Measurements from ENCODE around the gene POU3F3.

Gene POU3F3

DNA sequence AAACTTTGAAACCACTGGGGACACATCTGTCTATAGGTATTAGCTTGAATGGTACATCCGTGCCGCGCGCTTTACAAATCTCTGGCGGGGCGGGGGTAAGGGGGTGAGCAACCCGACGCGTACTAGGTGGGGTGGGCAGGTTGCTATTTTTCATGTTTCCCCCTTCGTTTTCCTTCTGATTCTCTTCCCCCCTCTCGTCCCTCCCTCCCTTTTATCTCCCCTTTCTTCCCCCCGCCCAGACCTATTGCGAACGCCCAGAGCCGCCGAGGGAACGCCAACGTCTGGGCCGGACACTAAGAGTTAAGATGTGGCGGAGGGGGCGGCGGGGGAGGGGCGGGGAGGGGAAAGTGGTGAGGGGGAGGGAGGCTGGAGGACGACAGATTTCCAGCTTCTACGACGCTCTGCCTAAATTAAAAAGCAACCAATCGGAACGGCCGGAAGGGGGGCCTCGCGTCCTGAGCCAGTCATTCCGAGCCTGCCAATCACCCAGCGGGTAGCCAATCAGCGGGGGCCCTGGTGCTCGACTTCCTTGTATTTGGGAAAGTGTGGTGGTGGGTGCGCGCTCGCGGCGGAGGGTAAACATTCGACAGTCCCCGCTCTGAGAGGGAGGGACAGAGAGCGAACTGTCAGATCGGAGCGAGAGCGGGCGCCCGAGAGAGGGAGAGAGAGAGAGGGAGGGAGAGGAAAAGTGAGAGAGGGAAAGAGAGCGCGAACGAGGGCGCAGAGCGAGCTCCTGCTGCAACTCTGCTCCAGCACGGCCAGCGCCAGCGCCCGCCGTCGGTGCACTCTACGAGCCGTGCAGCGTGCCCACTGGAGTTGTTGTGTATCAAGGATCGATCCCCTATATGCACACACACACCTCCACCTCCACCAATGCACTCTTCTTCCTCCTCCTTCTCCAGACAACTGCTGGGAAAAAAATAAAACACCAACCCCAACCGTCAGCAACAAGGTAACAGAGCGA, at the start of gene POU3F3:
TSS of gene POU3F3 (plus strand) at position 582 of the 964 bp plus-strand sequence. CDS start 1,396 bp downstream, outside the sequence.
- no peak for DNase-seq (ENCODE audit: extremely low read depth in 1 of 2, low read depth in 1 of 2)

DNA sequence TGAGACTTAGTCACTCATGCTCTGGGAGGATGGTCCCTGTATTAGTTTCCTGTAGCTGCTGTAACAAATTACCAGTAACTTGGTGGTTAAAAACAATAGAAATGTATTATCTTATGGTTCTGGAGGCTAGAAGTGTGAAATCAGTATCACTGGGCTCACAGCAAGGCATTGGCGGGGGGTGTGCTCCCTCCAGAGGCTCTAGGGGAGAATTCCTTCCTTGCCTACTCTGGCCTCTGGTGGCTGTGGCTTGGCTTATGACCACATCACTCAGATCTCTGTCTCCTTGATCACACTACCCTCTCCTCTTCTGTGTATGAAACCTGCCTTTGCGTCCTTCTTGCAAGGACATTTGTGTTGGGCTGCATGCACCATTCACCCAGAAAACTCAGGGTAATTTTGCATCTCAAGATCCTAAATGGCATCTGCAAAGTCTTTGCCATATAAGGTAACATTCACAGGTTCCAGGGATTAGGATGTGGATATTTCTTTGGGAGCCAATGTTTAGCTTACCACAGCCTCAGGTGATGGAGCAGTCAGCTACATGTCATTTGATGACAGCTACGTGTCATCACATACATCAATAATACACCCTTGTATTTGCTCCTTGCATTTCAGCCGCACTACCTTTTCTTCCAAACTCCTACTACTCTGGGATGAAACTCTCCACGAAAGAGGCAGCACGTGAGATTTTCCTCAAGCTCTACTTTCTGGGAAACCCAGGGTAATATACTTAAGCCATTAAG, 49.6 kb upstream of the POU3F3 start:
- DNase-seq (ENCODE audit: extremely low read depth in 1 of 2, low read depth in 1 of 2): no peak

DNA sequence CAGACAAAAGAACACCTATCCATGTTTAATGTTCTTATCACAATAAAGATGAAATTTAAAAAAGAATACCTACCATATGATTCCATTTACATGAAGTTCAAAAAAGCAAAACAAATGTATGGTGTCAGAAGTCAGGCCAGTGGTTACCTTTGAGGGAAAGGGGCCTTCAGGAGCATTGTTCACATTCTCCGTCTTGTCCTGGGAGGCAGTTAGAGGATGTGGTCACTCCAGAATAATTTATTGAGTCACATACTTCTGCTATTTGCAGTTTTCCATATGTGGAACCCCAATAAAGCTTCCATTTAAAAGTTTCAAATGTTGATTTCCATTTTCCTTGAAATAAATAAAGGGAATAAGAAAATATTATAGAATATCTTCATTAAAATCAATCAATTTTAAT, 41.6 kb upstream of the POU3F3 start:
- DNase-seq (ENCODE audit: extremely low read depth in 1 of 2, low read depth in 1 of 2): no peak

DNA sequence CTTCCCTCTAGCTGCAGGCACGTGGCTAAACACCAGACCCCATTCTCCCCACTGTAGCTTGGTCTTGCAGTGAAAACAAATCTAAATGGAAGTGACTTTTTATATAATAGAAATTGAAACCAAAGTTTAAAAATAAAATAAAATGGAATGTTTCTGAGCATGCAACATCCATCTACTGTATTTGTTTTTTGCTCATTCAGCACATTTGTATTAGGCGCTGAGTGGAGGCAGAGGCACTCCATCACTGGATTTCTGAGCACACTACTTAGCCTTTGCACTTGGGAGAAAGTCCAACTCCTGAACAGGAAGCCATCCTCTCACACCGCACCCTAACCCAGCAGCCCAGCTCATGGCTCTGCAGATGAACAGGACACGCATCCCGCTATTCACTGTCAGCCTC, 37.8 kb upstream of the POU3F3 start:
- no peak for DNase-seq (ENCODE audit: extremely low read depth in 1 of 2, low read depth in 1 of 2)

DNA sequence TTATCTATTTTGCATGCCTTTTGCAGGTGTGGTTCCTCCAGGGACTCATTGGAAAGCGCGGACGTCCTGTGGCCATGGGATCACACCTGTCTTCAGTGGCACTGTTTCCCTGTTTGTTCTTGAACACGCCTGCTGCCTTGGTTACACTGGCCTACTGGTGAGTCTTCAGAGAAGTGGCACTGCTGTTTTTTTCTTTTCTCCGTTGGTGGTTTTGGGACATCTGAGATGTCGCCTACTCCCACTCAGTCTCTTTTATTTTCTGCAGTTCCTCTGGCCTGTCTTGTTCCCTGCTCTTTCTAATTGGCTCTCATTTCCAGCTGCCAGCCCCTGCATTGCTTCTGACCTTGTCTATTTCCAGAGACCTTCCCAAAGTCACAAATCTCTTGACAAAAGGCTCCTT, 35.7 kb upstream of the POU3F3 start:
- no peak for DNase-seq (ENCODE audit: extremely low read depth in 1 of 2, low read depth in 1 of 2)

DNA sequence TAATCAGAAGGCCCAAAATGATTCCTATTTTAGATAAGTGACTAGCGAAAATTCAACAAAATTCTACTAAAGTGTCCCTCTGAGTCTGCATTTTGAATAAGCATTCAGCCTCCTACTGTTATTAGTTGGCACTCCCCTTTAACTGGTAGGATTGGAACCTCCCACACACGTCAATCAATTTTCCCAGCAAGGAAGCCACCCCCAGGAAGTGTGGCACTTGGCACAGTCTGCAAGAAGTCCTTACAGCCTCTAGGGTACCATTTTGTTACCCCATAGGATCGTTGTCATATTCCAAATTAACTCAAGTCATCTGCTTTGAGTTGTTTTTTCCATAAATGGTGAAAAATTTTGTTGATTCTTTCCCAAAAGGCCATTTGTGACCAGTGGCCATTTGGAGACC, 33.8 kb upstream of the POU3F3 start:
- no peak for DNase-seq (ENCODE audit: extremely low read depth in 1 of 2, low read depth in 1 of 2)

DNA sequence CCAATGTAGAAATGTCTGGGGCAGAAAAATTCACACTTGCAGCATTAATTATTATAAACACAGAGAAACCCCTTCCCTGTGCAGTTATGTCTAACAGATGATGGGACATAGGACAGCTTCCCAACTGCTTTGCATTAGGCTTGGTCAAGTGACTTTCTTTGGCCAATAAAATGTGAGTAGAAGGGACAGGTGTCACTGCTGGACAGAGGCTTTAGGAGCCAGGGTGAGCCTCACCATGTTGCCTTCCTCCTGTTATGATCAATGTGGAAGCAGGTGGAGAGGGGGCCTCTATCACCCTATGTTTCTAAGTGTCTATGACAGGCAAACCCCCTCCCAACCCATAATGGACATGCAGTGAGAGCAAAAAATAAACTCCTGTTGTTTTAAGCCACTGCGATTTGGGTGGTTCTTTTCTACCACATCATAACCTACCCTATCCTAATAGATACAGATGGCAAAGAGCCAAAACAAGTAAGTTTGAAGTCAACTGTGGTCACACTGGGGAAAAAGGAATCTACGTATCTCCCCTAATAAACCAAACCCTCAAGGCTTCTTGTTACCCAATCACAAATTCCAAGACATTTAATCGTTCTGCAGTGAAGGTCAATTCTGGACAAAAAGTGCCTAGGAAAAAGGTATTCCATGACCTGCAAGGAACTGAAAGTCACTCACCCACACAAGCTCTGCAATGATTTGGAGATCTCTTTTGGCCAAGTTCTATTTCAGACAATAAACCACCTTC, 28.6 kb upstream of the POU3F3 start:
- DNase-seq (ENCODE audit: extremely low read depth in 1 of 2, low read depth in 1 of 2): no peak

DNA sequence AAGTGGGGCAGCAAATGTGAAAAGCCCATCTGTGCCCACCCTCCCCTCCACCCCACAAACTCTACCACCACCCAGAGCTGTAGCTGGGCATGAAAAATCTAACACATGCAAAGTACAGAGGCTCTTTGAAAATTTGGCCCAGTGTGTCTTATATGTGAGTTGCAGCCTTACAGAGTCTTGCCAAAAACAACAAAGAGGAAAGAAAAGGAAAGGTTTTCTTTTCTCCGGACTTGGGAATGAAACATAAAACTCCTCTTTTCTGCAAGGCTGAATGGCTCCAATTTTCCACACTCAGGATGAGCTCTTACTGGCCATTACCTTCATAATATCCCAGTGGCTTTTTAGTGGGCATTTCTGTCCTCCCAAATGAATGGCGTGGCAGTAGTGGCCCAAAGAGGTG, 27.9 kb upstream of the POU3F3 start:
- DNase-seq (ENCODE audit: extremely low read depth in 1 of 2, low read depth in 1 of 2): no peak

DNA sequence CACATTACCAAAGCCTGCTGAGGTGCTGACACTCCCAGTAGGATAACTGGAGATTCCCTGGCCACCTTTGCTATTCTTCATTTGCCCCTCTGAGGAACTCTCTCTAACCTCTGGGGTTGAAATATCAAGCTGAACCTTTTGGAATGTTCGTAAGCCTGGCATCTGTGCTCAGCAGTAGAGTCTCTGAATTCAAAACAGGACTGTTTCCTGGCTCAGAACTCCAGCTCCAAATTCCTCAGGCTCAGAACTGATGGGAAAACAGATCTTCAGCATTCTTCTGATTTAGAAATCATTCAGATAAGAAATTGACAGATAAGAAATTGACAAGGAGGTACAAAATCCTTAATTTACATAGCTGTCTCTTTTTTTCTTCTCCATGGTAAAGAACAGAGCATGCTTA, 22.2 kb upstream of the POU3F3 start:
- no peak for DNase-seq (ENCODE audit: extremely low read depth in 1 of 2, low read depth in 1 of 2)

DNA sequence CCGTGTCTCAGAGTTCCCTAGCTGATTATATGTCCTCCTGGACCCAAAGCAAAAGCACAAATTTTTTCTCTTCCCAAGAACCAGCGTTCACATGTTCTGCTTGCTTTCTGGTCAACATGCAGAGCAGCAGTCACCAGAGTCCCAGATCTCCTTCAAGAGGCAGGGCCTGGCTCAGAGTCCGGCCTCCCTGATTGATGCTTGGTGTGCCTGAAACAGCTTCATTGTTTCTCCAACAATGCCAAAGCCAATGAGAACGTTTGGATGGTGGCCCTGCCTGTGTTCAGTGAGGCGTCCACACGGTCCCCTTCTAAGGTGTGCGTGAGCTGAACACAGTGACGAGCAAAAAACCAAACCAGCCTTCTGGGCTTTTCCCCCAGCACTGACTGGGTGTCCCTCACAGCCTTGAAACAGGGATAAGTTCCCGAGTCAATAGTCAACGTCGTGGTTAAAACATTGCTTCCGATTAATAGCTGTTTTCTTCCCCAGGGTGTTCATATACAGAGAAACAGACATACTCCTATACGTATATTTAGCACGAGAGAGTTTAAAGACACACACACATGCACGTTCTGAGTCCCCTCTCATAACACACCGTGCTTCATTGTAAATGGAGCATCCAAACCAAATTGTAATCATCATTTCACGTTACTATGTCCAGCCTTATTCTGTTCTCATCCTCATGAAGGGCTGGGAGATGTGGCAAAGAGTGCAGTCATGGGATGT, 19.3 kb upstream of the POU3F3 start:
- no peak for DNase-seq (ENCODE audit: extremely low read depth in 1 of 2, low read depth in 1 of 2)

DNA sequence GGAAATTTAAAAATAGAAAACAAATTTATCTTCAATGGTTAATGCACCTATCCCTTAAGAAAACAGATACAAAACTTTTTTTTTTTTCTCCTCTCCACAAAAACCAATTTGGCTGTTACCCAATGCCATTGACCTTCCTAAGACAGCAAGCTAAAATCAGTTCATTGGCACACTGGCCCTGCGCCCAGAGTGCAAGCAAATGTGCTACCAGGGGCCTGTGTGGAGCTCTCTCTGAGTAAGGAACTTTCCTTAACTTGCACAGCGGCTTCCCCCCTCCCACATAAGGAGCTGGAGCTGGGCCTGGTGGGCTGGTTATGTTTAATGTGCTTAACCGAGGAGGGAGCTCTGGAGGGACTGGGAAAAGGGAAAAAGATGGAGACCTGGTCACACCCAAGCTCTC, 17.6 kb upstream of the POU3F3 start:
- DNase-seq (ENCODE audit: extremely low read depth in 1 of 2, low read depth in 1 of 2): no peak

DNA sequence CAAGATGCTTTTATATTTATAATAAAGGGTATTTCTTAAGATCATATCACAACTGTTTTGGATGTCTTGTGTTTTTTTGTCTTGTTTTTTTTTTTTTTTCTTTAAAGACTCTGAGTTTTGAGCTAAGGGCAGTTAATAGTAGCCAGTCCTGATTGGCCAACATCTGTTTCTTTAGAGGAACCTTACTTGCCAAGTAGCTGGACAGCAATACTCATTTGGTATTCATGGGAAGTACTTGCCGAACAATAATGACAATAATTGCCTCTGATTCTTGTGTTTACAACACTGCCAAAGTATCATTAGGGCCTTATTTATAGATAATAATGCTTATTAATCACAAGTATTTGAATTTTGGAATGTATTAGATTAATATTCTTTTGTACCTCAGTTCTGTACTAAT, 17.1 kb upstream of the POU3F3 start:
- DNase-seq (ENCODE audit: extremely low read depth in 1 of 2, low read depth in 1 of 2): no peak

DNA sequence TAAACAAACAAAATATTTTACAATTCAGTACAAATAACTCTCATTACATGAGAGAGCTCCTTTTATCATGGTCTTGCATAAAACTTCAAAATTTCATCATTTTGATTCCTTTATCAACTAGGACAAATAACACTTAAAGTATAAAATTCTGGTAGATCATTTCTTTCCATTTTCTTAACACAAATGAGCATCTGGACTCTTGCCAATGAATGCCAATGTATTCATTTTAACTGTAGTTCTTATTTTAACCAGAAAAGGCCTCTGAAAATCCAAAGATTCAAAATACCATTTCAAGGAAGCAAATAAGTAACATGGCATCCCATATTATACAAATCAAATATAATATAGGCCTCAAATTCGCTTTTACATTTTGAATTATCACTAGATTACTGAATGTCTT, 13.8 kb upstream of the POU3F3 start:
- no peak for DNase-seq (ENCODE audit: extremely low read depth in 1 of 2, low read depth in 1 of 2)

DNA sequence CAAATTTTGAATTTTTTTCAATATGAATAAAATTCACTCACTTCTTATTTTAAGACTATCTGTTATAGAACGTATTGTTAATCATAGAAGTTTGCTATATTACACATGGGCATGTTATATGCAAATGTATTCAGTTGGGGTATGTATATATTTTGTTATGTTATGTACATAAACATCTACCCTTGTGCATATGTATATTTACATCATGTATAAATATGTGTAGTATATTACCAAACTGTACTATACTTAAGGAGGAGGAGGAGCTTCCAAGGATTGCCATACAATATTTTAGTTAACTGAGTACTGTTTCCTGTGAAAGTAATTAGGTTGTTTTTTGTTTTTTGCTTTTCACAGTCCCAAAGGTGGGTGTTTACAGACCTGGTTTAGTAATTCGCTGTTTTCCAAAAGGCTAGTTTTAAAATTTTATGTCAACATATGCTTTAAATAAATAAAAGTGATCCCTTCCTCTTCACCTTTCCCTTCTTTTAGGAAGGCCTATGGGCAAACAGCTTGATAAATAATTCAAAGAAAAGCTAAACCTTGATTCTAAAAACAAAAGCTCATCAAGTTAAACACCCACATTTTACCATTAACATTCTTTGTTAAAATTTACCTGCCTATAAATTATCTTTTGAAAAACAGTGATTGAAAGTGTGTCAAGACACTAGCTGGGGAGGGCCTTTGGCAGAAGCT, 12.9 kb upstream of the POU3F3 start:
- DNase-seq (ENCODE audit: extremely low read depth in 1 of 2, low read depth in 1 of 2): no peak

DNA sequence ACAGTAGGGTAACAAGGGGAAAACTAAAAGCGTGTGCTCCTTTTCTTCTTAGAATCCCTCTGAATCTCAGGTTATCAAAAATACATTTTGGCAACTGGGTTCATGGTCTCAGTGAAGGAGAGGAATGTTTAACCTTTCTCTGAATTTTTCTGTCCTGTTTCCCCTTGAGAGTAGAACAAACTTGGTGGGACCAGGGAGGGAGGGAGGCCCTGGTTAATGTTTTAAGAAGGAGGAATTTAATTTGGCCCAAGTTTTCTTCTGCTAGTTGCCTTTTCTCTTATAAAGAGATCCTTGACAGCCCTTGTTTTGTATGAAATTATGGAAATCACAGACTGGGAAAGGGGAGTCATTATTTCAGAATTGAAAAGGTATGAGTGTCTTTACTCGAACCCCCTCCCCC, 12.2 kb upstream of the POU3F3 start:
- DNase-seq (ENCODE audit: extremely low read depth in 1 of 2, low read depth in 1 of 2): no peak

DNA sequence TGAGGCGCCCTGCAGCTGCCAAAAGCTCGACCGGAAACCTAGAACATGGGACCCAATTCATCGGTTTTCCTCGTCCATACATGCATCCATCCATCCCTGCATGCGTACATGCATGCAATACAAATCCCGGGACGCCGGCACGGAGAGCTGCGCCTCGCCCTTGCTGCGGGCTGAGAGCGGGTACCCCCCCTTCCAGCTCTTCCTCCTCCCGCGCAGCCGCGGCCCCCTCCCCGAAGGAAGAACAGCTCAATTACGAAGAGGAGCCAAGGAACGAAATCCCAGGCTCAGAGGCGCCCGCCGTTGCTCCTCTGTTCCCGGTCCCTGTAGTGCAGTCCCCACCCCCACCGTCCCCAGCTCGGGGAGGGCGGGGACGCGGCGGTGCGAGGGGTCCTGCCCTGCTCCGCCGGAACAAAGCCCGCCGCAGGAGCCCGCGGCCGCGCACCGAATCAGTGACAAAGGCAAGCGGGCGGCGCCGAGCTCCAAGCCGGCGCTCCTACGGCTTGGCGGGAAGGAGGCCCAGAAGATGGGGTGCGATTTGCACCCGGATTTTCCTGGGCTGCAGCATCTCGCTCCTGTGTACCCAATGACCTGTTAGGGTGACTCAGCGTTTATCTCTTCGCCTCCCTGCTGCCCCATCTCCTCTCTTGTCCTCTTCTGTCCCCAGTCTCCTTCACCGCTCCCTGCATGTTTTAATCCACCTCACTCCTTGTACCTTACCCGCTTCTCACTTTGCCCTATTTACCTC, 8.9 kb upstream of the POU3F3 start:
- DNase-seq (ENCODE audit: extremely low read depth in 1 of 2, low read depth in 1 of 2): no peak

DNA sequence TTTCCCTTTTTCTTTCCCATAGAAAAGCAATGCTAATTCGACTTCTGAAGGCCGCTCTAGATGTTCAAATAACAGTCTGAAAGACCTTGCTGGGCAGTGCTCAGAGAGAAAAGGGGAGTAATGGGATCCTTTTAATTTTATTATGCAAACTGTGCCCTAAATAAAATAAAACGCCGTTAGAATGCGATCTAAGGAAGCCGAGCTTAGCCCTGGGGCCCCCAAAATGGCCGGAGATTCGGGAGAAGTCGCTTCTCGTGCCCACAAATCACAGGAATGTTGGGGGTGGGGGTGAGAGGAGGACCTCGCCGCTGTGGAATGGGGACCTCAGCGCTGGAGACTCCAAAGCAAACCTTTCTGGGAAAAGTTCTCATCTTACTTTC, 8.4 kb upstream of the POU3F3 start:
- no peak for DNase-seq (ENCODE audit: extremely low read depth in 1 of 2, low read depth in 1 of 2)

DNA sequence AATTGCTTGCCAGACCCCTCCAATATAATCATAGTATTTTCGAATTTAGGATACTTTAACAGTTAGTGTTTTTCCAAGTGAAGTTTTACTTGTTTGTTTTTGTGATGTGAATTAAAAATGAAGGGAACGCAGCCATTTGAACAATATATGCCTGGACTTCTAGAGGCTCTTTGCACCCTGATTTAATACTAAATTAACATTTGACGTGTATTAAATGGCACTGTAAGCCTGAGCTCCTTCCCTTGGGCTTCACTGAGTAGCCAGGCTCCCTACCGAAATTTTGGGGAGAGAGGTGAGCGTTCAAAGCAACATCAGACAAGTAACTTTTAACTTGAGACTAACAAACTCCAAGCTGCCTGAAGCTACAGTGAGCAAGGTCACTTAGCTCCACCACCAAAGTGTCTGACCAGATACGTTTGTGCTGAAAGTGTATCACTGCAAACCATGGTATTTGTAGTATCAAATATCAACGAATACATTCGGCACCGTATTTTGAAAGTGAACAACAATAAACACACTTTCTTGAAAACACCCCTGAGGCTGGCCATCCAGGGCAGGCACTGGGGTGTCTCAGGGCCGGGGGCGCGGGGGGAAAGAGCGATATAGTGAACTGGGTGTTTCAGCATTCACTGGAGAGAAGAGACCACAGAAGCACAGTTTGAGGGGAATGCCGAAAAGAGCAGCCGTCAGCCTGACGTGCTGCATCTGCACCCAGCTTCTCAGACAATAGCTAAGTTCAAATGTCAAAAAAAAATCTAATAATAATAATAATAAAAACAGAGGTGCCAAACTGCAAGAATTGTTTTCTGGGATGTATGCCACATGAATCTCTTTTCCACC, 7.7 kb upstream of the POU3F3 start:
- DNase-seq (ENCODE audit: extremely low read depth in 1 of 2, low read depth in 1 of 2): no peak
